Muscle layer of colon (tissue), 2 donors: ENCODE results near the gene MTHFD1L.

Source experiments
- H3K27ac ChIP-seq: one replicate; pipeline ENCODE4 v1.7.0; 2013; ENCODE audit warnings: low read depth, mild to moderate bottlenecking, low read length, moderate library complexity
- H3K27me3 ChIP-seq, 2 donors: one replicate each; pipeline ENCODE4 v1.7.0; 2013; ENCODE audit warnings: low read length in 2 of 2, mild to moderate bottlenecking in 2 of 2; ENCODE audit not compliant: insufficient read depth in 2 of 2, control insufficient read depth in 1 of 2
- H3K36me3 ChIP-seq: one replicate; pipeline ENCODE4 v1.7.0; 2013; ENCODE audit warnings: mild to moderate bottlenecking, low read length; ENCODE audit not compliant: insufficient read depth
- H3K4me1 ChIP-seq: one replicate; pipeline ENCODE4 v1.7.0; 2013; ENCODE audit warnings: mild to moderate bottlenecking, low read length; ENCODE audit not compliant: insufficient read depth
- H3K4me3 ChIP-seq, 2 donors: one replicate each; pipeline ENCODE4 v1.7.0; 2013; ENCODE audit warnings: low read length in 2 of 2, low read depth in 1 of 2, mild to moderate bottlenecking in 1 of 2, moderate library complexity in 1 of 2
- H3K9ac ChIP-seq: one replicate; pipeline ENCODE4 v1.7.0; 2013; ENCODE audit warnings: low read length
- H3K9me3 ChIP-seq: one replicate; pipeline ENCODE4 v1.7.0; 2013; ENCODE audit warnings: mild to moderate bottlenecking, low read length
- donor health status: abdominal sarcoma.
- donor health status: Adenocarcinoma of cecum.

MTHFD1L gene

DNA sequence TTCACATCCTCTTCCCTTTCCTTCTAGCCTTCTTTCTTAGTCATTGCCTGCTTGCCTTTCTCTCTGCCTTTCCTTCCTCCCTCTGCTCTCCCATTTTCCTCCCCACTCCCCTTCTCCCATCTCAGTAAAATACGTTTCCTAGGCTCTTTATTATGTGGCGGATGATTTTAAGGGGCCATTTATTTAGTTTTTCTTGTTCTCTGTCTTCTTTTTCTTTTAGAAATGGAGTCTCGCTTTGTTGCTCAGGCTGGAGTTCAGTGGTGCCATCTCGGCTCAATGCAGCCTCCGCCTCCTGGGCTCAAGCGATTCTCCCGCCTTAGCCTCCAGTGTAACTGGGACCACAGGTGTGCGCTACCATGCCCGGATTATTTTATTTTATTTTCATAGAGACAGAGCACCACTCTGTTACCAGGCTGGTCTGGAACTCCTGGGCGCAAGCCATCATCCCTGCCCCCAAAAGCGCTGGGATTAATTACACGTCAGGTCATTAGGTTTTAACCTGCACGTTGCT lies 1.5 kb downstream of the MTHFD1L start:
- H3K27me3 ChIP-seq: no peaks in the 10 kb centered on the region
- H3K4me1 ChIP-seq: peaks cover 9% of the 10 kb centered on the region
- H3K9me3 ChIP-seq: no peaks in the 10 kb centered on the region
- H3K36me3 ChIP-seq: no peaks in the 10 kb centered on the region
- peak overlapping the region; percentile 24 for H3K9ac ChIP-seq
- H3K27ac ChIP-seq: peak overlapping the region; percentile 92
- H3K4me3 ChIP-seq: peak overlapping the region; percentile 46 to 89

GRCh38 chr6:150868759-150869158 lies 3.3 kb downstream of the MTHFD1L start:
- Histone ChIP-seq H3K36me3 (no peaks in the 10 kb centered on the region), H3K4me3 (no peak overlapping the region), H3K9ac (no peak overlapping the region), H3K9me3 (no peaks in the 10 kb centered on the region), H3K27ac (no peak overlapping the region), H3K27me3 (no peaks in the 10 kb centered on the region), H3K4me1 (peaks cover 9% of the 10 kb centered on the region)

- Histone ChIP-seq H3K9ac (no peak overlapping the region), H3K4me3 (no peak overlapping the region), H3K4me1 (peaks cover 17% of the 10 kb centered on the region), H3K27me3 (no peaks in the 10 kb centered on the region), H3K36me3 (no peaks in the 10 kb centered on the region), H3K9me3 (no peaks in the 10 kb centered on the region), H3K27ac (no peak overlapping the region)
Observed at GRCh38 chr6:150874179-150874578, 8.7 kb downstream of the MTHFD1L start.

GRCh38 chr6:150875841-150876240 lies 10.3 kb downstream of the MTHFD1L start:
- Histone ChIP-seq H3K4me1 (peaks cover 17% of the 10 kb centered on the region), H3K36me3 (no peaks in the 10 kb centered on the region), H3K4me3 (no peak overlapping the region), H3K9me3 (no peaks in the 10 kb centered on the region), H3K9ac (no peak overlapping the region), H3K27ac (peak overlapping the region; percentile 17), H3K27me3 (no peaks in the 10 kb centered on the region)

DNA sequence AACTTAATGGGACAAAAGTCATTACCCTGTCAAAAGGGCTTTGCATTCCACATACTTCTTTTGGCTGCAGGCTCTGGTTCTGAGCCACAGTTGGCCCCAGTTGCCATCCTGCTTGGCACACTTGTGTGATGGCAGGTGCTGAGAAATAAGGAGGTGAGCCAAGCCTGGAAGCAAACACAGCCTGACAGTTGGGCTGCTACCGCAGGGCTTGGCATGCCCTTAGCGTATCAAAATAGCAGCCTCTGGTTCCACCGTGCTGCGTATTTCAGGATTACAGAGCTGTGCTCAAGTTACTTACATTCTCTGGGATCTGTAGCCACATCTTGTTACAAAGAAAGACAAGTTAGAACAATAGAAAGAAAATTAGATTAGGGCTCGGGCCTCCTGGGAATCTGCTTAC lies 11.1 kb downstream of the MTHFD1L start:
- Histone ChIP-seq H3K9me3 (no peaks in the 10 kb centered on the region), H3K36me3 (no peaks in the 10 kb centered on the region), H3K4me3 (no peak overlapping the region), H3K27ac (peak overlapping the region; percentile 17), H3K9ac (no peak overlapping the region), H3K27me3 (no peaks in the 10 kb centered on the region), H3K4me1 (peaks cover 20% of the 10 kb centered on the region)

DNA sequence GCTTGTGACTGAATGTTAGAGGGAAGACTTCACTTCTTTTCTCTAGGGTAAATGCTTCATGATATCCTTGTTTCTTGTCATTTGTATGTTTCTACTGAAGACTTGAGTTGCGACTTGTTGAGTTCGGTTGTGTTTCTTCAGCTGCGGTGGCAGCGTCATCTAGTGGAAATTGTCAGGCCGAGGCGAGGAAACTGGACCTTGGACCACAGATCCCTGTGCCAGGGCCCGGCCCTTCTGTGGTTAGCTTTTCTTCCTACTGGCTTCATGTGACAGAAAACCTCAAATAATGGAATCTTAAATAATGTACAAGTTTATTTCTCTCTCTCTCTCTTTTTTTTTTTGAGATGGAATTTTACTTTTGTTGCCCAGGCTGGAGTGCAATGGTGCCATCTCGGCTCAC lies 12.4 kb downstream of the MTHFD1L start:
- H3K36me3 ChIP-seq: no peaks in the 10 kb centered on the region
- H3K4me3 ChIP-seq: no peak overlapping the region
- no peaks in the 10 kb centered on the region for H3K9me3 ChIP-seq
- peaks cover 32% of the 10 kb centered on the region for H3K4me1 ChIP-seq
- no peaks in the 10 kb centered on the region for H3K27me3 ChIP-seq
- no peak overlapping the region for H3K9ac ChIP-seq
- no peak overlapping the region for H3K27ac ChIP-seq

DNA sequence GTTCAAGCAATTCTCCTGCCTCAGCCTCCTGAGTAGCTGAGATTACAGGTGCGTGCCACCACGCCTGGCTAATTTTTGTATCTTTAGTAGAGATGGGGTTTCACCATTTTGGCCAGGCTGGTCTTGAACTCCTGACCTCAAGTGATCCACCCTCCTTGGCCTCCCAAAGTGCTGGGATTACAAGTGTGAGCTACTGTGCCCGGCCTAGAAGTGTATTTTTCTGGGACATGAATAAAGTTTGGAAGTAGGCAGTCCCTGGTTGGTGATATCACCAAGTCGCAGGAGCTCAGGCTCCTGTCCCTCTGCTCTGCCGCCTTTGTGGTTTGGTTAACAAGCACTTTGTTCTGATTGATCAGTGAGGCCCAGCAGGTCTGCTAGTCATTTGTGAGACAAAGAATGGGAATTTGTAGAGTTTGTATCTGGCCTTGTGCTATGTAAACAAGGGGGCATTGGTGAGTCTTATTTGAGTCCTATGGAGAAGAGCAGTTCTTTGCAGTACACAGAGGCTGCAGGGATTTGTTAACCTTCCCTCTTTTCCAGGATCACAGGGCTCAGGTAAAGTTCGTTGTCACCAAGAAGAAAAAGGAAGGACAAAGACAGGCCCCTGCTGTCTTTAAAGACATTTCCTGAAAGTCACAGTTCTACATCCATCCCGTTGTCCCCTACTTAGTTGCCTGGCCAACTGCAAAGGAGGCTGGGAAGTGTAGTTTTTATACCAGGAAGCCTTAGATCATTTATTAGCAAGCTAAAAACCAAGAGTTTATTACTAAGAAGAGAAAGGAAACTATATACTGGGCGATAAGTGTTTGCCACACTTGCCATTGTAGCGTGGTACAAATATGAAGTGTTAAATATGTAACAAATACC lies 13.1 kb downstream of the MTHFD1L start:
- no peak overlapping the region for H3K4me3 ChIP-seq
- H3K9ac ChIP-seq: no peak overlapping the region
- peaks cover 32% of the 10 kb centered on the region for H3K4me1 ChIP-seq
- H3K27me3 ChIP-seq: no peaks in the 10 kb centered on the region
- H3K27ac ChIP-seq: no peak overlapping the region
- no peaks in the 10 kb centered on the region for H3K36me3 ChIP-seq
- no peaks in the 10 kb centered on the region for H3K9me3 ChIP-seq

DNA sequence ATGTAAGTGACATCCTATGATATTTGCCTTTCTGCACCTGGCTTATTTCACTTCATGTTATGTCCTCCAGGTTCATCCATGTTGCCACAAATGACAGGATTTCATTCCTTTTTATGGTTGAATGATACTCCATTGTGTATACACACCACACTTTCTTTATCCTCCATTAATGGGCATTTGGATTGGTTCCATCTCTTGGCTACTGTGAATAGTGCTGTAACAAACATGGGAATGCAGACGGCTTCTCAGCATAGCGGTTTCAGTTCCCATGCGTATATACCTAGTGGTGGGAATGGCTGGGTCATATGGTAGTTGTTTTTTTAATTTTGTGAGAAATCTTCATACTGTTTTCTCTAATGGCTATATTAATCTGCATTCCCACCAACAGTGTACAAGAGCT lies 14.8 kb downstream of the MTHFD1L start:
- H3K9ac ChIP-seq: no peak overlapping the region
- no peak overlapping the region for H3K27ac ChIP-seq
- H3K4me1 ChIP-seq: peaks cover 32% of the 10 kb centered on the region
- no peaks in the 10 kb centered on the region for H3K27me3 ChIP-seq
- H3K36me3 ChIP-seq: no peaks in the 10 kb centered on the region
- H3K9me3 ChIP-seq: no peaks in the 10 kb centered on the region
- no peak overlapping the region for H3K4me3 ChIP-seq

- Histone ChIP-seq H3K27ac (no peak overlapping the region), H3K27me3 (no peaks in the 10 kb centered on the region), H3K4me1 (peaks cover 23% of the 10 kb centered on the region), H3K4me3 (no peak overlapping the region), H3K36me3 (no peaks in the 10 kb centered on the region), H3K9ac (no peak overlapping the region), H3K9me3 (no peaks in the 10 kb centered on the region)
Observed at GRCh38 chr6:150881911-150882481, 16.5 kb downstream of the MTHFD1L start.

DNA sequence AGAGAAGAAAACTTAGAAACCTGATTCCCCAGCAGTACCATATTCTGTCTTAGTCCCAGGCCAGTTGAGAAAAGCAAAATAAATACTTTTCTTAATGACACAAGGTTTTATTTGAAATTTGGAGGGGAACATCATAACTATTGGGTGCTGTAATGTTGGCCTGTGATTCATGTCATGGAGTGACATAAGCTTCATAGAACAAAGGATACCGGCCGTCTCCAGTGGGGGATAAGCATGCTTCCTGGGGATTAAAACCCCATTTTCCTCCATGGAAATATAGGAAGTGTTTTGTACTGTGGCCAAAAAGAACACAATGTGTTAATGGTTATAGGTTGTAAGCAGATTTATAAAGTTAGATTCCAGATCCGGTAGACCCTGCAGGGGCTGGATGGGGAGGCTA lies 18.0 kb downstream of the MTHFD1L start:
- Histone ChIP-seq H3K9me3 (no peaks in the 10 kb centered on the region), H3K27me3 (no peaks in the 10 kb centered on the region), H3K27ac (no peak overlapping the region), H3K4me3 (no peak overlapping the region), H3K4me1 (peaks cover 15% of the 10 kb centered on the region), H3K36me3 (no peaks in the 10 kb centered on the region), H3K9ac (no peak overlapping the region)

DNA sequence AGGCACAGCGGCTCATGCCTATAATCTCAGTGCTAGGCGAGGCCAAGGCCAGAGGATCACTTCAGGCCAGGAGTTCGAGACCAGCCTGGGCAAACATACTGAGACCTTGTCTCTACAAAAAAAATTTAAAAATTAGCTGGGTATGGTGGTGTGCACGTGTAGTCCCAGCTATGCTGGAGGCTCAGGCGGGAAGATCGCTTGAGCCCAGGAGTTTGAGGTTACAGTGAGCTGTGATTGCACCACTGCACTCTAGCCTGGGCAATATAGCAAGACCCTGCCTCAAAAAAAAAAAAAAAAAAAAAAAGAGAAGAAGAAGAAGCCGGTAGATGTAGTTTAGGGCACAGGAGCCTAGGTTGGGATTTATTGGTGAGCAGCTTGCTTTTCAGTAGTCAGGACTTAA lies 20.7 kb downstream of the MTHFD1L start:
- Histone ChIP-seq H3K36me3 (peaks cover 5% of the 10 kb centered on the region), H3K4me3 (no peak overlapping the region), H3K9me3 (no peaks in the 10 kb centered on the region), H3K4me1 (peaks cover 15% of the 10 kb centered on the region), H3K27ac (no peak overlapping the region), H3K9ac (no peak overlapping the region), H3K27me3 (no peaks in the 10 kb centered on the region)
